Measurements from ENCODE around the gene ALX4. TPM values are rescaled to one million over a fixed set of nuclear protein-coding genes. Genes with fewer than 3 reads are reported as not detected.
A peak's percentile ranks its signal among the peaks of the same experiment; 100 is the strongest.

The ALX4 gene
- total and polyA plus RNA-seq, 2 experiments from 2014 or later = not detected

GRCh38 chr11:44236296-44236695, 73.6 kb downstream of the ALX4 start:
- Mint-ChIP-seq H3K4me1 (peaks cover 3% of the 10 kb centered on the region), H3K9me3 (no peaks in the 10 kb centered on the region)

GRCh38 chr11:44235765-44236201, 74.2 kb downstream of the ALX4 start:
- Histone ChIP-seq H3K27ac (ENCODE audit: low read depth) (0 out of 2 replicates have a peak overlapping the region, but pooled peaks have one; percentile 57), H3K79me2 (replicated peaks; ENCODE audit: insufficient read depth) (no peaks in the 10 kb centered on the region), H3K9me2 (ENCODE audit: insufficient read depth) (no peaks in the 10 kb centered on the region), H3K36me3 (ENCODE audit: insufficient read depth) (no peaks in the 10 kb centered on the region), H3K4me2 (no peak overlapping the region), H3F3A (replicated peaks; ENCODE audit: low read depth) (no peaks in the 10 kb centered on the region), H2AFZ (no peak overlapping the region), H4K20me1 (replicated peaks; ENCODE audit: insufficient read depth) (no peaks in the 10 kb centered on the region), H3K27me3 (ENCODE audit: insufficient read depth) (no peaks in the 10 kb centered on the region), H3K4me1 (ENCODE audit: insufficient read depth) (no peaks in the 10 kb centered on the region), H3K4me3 (no peak overlapping the region)
- Mint-ChIP-seq H3K9me3 (no peaks in the 10 kb centered on the region), H3K36me3 (ENCODE audit: low read depth) (peaks cover 10% of the 10 kb centered on the region), H3K4me1 (peaks cover 3% of the 10 kb centered on the region), H3K4me3 (no peak overlapping the region), H3K27ac (peak overlapping the region; percentile 82), H3K27me3 (ENCODE audit: insufficient read depth, low read depth, poor library complexity) (no peaks in the 10 kb centered on the region)
- TF ChIP-seq NANOG (IDR thresholded peaks at IDR 0.05; ENCODE audit: borderline replicate concordance) (no peak), JUNB (IDR thresholded peaks at IDR 0.05; ENCODE audit: unreplicated experiment) (no peak), CREB1 (CRISPR knock-in tag; IDR thresholded peaks at IDR 0.05; ENCODE audit: low read depth) (no peak), ZNF114 (CRISPR knock-in tag; IDR thresholded peaks at IDR 0.05) (no peak), ZNF462 (CRISPR knock-in tag; IDR thresholded peaks at IDR 0.05) (no peak)
- TF ChIP-seq, protein P1, sequence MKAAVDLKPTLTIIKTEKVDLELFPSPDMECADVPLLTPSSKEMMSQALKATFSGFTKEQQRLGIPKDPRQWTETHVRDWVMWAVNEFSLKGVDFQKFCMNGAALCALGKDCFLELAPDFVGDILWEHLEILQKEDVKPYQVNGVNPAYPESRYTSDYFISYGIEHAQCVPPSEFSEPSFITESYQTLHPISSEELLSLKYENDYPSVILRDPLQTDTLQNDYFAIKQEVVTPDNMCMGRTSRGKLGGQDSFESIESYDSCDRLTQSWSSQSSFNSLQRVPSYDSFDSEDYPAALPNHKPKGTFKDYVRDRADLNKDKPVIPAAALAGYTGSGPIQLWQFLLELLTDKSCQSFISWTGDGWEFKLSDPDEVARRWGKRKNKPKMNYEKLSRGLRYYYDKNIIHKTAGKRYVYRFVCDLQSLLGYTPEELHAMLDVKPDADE (IDR thresholded peaks at IDR 0.05) = no peak
- ATAC-seq (no peak), DNase-seq (ENCODE audit: low spot score) (no peak)

More at GRCh38 chr11:44236296-44236695, 73.6 kb downstream of the ALX4 start:
- Histone ChIP-seq H3F3A (replicated peaks; ENCODE audit: low read depth) (no peaks in the 10 kb centered on the region), H3K27ac (ENCODE audit: low read depth) (no peak overlapping the region), H3K4me1 (ENCODE audit: insufficient read depth) (no peaks in the 10 kb centered on the region), H3K9me2 (ENCODE audit: insufficient read depth) (0 out of 2 replicates have a peak, but pooled peaks cover under 1% of the 10 kb centered on the region), H3K36me3 (ENCODE audit: insufficient read depth) (no peaks in the 10 kb centered on the region), H3K4me3 (no peak overlapping the region), H3K4me2 (no peak overlapping the region), H3K79me2 (replicated peaks; ENCODE audit: insufficient read depth) (no peaks in the 10 kb centered on the region), H4K20me1 (replicated peaks; ENCODE audit: insufficient read depth) (no peaks in the 10 kb centered on the region), H3K27me3 (ENCODE audit: insufficient read depth) (no peaks in the 10 kb centered on the region), H2AFZ (no peak overlapping the region)
- no peak for TF ChIP-seq NANOG (IDR thresholded peaks at IDR 0.05; ENCODE audit: borderline replicate concordance)
- Mint-ChIP-seq H3K4me3 (no peak overlapping the region), H3K36me3 (ENCODE audit: low read depth) (peaks cover 10% of the 10 kb centered on the region), H3K27me3 (ENCODE audit: insufficient read depth, low read depth, poor library complexity) (no peaks in the 10 kb centered on the region), H3K27ac (no peak overlapping the region)
- no peak for DNase-seq (ENCODE audit: low spot score)
- ATAC-seq = no peak

Measured in GM23338 (cell line).